GM12874 (cell line): ENCODE results near the gene EIF4A3.

Source experiments
- CTCF ChIP-seq: IDR thresholded peaks from 2 replicates; pipeline ENCODE4 v1.5.1; 2011; ENCODE audit warnings: low read depth, mild to moderate bottlenecking, control low read depth, low read length, moderate library complexity; ENCODE audit not compliant: insufficient read depth

EIF4A3 gene

GRCh38 chr17:80132906-80133625, 13.9 kb downstream of the EIF4A3 start:
- TF ChIP-seq CTCF = no peak

- no peak for TF ChIP-seq CTCF
Measured at GRCh38 chr17:80130992-80131391, 15.9 kb downstream of the EIF4A3 start.

- no peak for TF ChIP-seq CTCF
Measured at GRCh38 chr17:80129006-80129565, 17.8 kb downstream of the EIF4A3 start.

- no peak for TF ChIP-seq CTCF
Measured at GRCh38 chr17:80126449-80126715, 20.5 kb downstream of the EIF4A3 start.

- no peak for TF ChIP-seq CTCF
Measured at GRCh38 chr17:80125656-80126448, 21.1 kb downstream of the EIF4A3 start.

GRCh38 chr17:80124351-80124981, 22.5 kb downstream of the EIF4A3 start:
- TF ChIP-seq CTCF = peak; percentile 47; the same call in 1 of the 2 replicates

GRCh38 chr17:80123791-80124190, 23.1 kb downstream of the EIF4A3 start:
- TF ChIP-seq CTCF = no peak
